ENCODE data around the gene NFKBIZ.

Gene NFKBIZ

GRCh38 chr3:101816215-101817149 lies 32.8 kb upstream of the NFKBIZ start:
- H3K9ac ChIP-seq (ENCODE audit: insufficient read length, low read depth): no peak overlapping the region
- peaks cover 17% of the 10 kb centered on the region for H3K36me3 ChIP-seq (ENCODE audit: insufficient read depth, insufficient read length, low read length)
- H3K4me3 ChIP-seq (ENCODE audit: insufficient read length, low read depth): no peak overlapping the region
- DNase-seq (ENCODE audit: low read depth, low spot score): no peak
- TF ChIP-seq SUZ12 (IDR thresholded peaks at IDR 0.05; ENCODE audit: extremely low read depth, insufficient read depth, insufficient read length) (no peak), ZNF274 (IDR thresholded peaks at IDR 0.05; ENCODE audit: low read depth, low read length) (no peak), YY1 (IDR thresholded peaks at IDR 0.05; ENCODE audit: insufficient read depth, insufficient read length) (no peak)
- H3K9me3 ChIP-seq (ENCODE audit: insufficient read depth, low read length): no peaks in the 10 kb centered on the region
- H3K4me1 ChIP-seq (ENCODE audit: insufficient read depth, insufficient read length): no peaks in the 10 kb centered on the region
- no peaks in the 10 kb centered on the region for H3K27me3 ChIP-seq (ENCODE audit: insufficient read depth, insufficient read length)

DNA sequence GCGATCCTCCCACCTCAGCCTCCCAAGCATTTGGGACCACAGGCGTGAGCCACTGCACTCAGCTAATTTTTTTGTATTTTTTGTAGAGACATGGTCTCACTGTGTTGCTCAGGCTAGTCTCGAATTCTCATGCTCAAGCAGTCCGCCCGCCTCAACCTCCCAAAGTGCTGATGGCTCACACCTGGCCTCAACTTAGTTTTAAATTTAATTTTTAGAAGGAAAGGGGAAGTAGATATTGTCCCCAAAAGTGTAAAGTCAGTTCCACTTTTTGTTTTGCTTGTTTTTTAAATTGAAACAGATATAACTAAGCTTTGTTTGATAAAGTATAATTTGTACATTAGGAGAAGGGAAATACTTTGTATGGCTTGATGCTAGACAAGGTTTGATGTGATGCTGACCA lies 31.3 kb upstream of the NFKBIZ start:
- TF ChIP-seq SUZ12 (IDR thresholded peaks at IDR 0.05; ENCODE audit: extremely low read depth, insufficient read depth, insufficient read length): no peak
- no peak for TF ChIP-seq ZNF274 (IDR thresholded peaks at IDR 0.05; ENCODE audit: low read depth, low read length)
- no peak for TF ChIP-seq YY1 (IDR thresholded peaks at IDR 0.05; ENCODE audit: insufficient read depth, insufficient read length)
- H3K9ac ChIP-seq (ENCODE audit: insufficient read length, low read depth): no peak overlapping the region
- no peak overlapping the region for H3K4me3 ChIP-seq (ENCODE audit: insufficient read length, low read depth)
- no peaks in the 10 kb centered on the region for H3K4me1 ChIP-seq (ENCODE audit: insufficient read depth, insufficient read length)
- H3K9me3 ChIP-seq (ENCODE audit: insufficient read depth, low read length): no peaks in the 10 kb centered on the region
- peaks cover 25% of the 10 kb centered on the region for H3K36me3 ChIP-seq (ENCODE audit: insufficient read depth, insufficient read length, low read length)
- DNase-seq (ENCODE audit: low read depth, low spot score): no peak
- H3K27me3 ChIP-seq (ENCODE audit: insufficient read depth, insufficient read length): no peaks in the 10 kb centered on the region

GRCh38 chr3:101819649-101820206 lies 29.6 kb upstream of the NFKBIZ start:
- Histone ChIP-seq H3K4me1 (ENCODE audit: insufficient read depth, insufficient read length) (no peaks in the 10 kb centered on the region), H3K36me3 (ENCODE audit: insufficient read depth, insufficient read length, low read length) (peaks cover 25% of the 10 kb centered on the region), H3K9me3 (ENCODE audit: insufficient read depth, low read length) (no peaks in the 10 kb centered on the region), H3K9ac (ENCODE audit: insufficient read length, low read depth) (no peak overlapping the region), H3K27me3 (ENCODE audit: insufficient read depth, insufficient read length) (no peaks in the 10 kb centered on the region), H3K4me3 (ENCODE audit: insufficient read length, low read depth) (no peak overlapping the region)
- no peak for DNase-seq (ENCODE audit: low read depth, low spot score)
- TF ChIP-seq YY1 (IDR thresholded peaks at IDR 0.05; ENCODE audit: insufficient read depth, insufficient read length) (no peak), SUZ12 (IDR thresholded peaks at IDR 0.05; ENCODE audit: extremely low read depth, insufficient read depth, insufficient read length) (no peak), ZNF274 (IDR thresholded peaks at IDR 0.05; ENCODE audit: low read depth, low read length) (no peak)

GRCh38 chr3:101821503-101821902 lies 27.8 kb upstream of the NFKBIZ start:
- Histone ChIP-seq H3K27me3 (ENCODE audit: insufficient read depth, insufficient read length) (no peaks in the 10 kb centered on the region), H3K9me3 (ENCODE audit: insufficient read depth, low read length) (no peaks in the 10 kb centered on the region), H3K36me3 (ENCODE audit: insufficient read depth, insufficient read length, low read length) (peaks cover 25% of the 10 kb centered on the region), H3K4me1 (ENCODE audit: insufficient read depth, insufficient read length) (no peaks in the 10 kb centered on the region), H3K4me3 (ENCODE audit: insufficient read length, low read depth) (no peak overlapping the region), H3K9ac (ENCODE audit: insufficient read length, low read depth) (no peak overlapping the region)
- no peak for DNase-seq (ENCODE audit: low read depth, low spot score)
- no peak for TF ChIP-seq ZNF274 (IDR thresholded peaks at IDR 0.05; ENCODE audit: low read depth, low read length)
- no peak for TF ChIP-seq YY1 (IDR thresholded peaks at IDR 0.05; ENCODE audit: insufficient read depth, insufficient read length)
- TF ChIP-seq SUZ12 (IDR thresholded peaks at IDR 0.05; ENCODE audit: extremely low read depth, insufficient read depth, insufficient read length): no peak

DNA sequence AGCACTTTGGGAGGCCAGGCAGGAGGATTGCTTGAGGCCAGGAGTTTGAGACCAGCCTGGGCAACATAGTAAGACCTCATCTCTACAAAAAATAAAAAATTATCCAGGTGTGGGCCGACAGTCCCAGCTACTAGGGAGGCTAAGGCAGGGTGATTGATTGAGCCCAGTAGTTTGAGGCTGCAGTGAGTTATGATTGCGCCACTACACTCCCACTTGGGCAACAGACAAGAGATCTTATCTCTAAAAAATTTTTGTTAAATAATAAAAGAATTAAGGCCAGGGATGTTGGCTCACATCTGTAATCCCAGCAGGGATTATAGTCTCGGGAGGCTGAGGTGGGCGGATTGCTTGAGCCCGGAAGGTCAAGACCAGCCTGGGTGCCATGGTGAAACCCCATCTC lies 25.8 kb upstream of the NFKBIZ start:
- no peak overlapping the region for H3K4me3 ChIP-seq (ENCODE audit: insufficient read length, low read depth)
- H3K4me1 ChIP-seq (ENCODE audit: insufficient read depth, insufficient read length): no peaks in the 10 kb centered on the region
- H3K9me3 ChIP-seq (ENCODE audit: insufficient read depth, low read length): no peaks in the 10 kb centered on the region
- DNase-seq (ENCODE audit: low read depth, low spot score): no peak
- TF ChIP-seq ZNF274 (IDR thresholded peaks at IDR 0.05; ENCODE audit: low read depth, low read length) (no peak), YY1 (IDR thresholded peaks at IDR 0.05; ENCODE audit: insufficient read depth, insufficient read length) (no peak), SUZ12 (IDR thresholded peaks at IDR 0.05; ENCODE audit: extremely low read depth, insufficient read depth, insufficient read length) (no peak)
- H3K36me3 ChIP-seq (ENCODE audit: insufficient read depth, insufficient read length, low read length): peaks cover 17% of the 10 kb centered on the region
- H3K9ac ChIP-seq (ENCODE audit: insufficient read length, low read depth): no peak overlapping the region
- no peaks in the 10 kb centered on the region for H3K27me3 ChIP-seq (ENCODE audit: insufficient read depth, insufficient read length)

DNA sequence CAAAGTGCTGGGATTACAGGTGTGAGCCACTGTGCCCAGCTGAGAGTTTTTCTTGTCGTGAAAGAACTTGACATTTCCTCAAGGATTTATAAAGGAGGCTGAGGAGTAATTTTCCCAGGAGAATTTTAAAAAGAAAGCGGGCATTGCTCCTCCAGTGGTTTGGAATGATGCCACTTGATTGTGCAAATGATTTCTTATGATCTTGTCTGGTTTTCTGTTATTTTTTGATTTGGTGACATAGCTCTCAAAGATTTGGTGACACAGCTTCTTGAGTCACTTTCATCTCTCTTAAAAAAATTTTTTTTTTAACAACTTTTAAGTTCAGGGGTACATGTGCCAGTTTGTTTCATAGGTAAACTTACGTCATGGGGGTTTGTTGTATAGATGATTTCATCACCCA lies 24.6 kb upstream of the NFKBIZ start:
- H3K27me3 ChIP-seq (ENCODE audit: insufficient read depth, insufficient read length): no peaks in the 10 kb centered on the region
- H3K36me3 ChIP-seq (ENCODE audit: insufficient read depth, insufficient read length, low read length): peaks cover 13% of the 10 kb centered on the region
- TF ChIP-seq SUZ12 (IDR thresholded peaks at IDR 0.05; ENCODE audit: extremely low read depth, insufficient read depth, insufficient read length) (no peak), YY1 (IDR thresholded peaks at IDR 0.05; ENCODE audit: insufficient read depth, insufficient read length) (no peak), ZNF274 (IDR thresholded peaks at IDR 0.05; ENCODE audit: low read depth, low read length) (no peak)
- no peak overlapping the region for H3K4me3 ChIP-seq (ENCODE audit: insufficient read length, low read depth)
- no peaks in the 10 kb centered on the region for H3K4me1 ChIP-seq (ENCODE audit: insufficient read depth, insufficient read length)
- H3K9ac ChIP-seq (ENCODE audit: insufficient read length, low read depth): no peak overlapping the region
- no peak for DNase-seq (ENCODE audit: low read depth, low spot score)
- no peaks in the 10 kb centered on the region for H3K9me3 ChIP-seq (ENCODE audit: insufficient read depth, low read length)

GRCh38 chr3:101825904-101826445 lies 23.3 kb upstream of the NFKBIZ start:
- TF ChIP-seq YY1 (IDR thresholded peaks at IDR 0.05; ENCODE audit: insufficient read depth, insufficient read length): no peak
- TF ChIP-seq ZNF274 (IDR thresholded peaks at IDR 0.05; ENCODE audit: low read depth, low read length): no peak
- TF ChIP-seq SUZ12 (IDR thresholded peaks at IDR 0.05; ENCODE audit: extremely low read depth, insufficient read depth, insufficient read length): no peak
- Histone ChIP-seq H3K27me3 (ENCODE audit: insufficient read depth, insufficient read length) (no peaks in the 10 kb centered on the region), H3K9me3 (ENCODE audit: insufficient read depth, low read length) (no peaks in the 10 kb centered on the region), H3K36me3 (ENCODE audit: insufficient read depth, insufficient read length, low read length) (peaks cover 13% of the 10 kb centered on the region), H3K9ac (ENCODE audit: insufficient read length, low read depth) (no peak overlapping the region), H3K4me3 (ENCODE audit: insufficient read length, low read depth) (no peak overlapping the region), H3K4me1 (ENCODE audit: insufficient read depth, insufficient read length) (no peaks in the 10 kb centered on the region)
- DNase-seq (ENCODE audit: low read depth, low spot score): no peak

All from NT2/D1 (cell line).